ENCODE measurements around the gene RCHY1. TPM values are rescaled to one million over a fixed set of nuclear protein-coding genes. Genes with fewer than 3 reads are reported as not detected.
A peak's percentile ranks its signal among the peaks of the same experiment; 100 is the strongest.

Gene RCHY1
- total and polyA plus RNA-seq, 2 experiments from 2014 or later, result 42.9 to 46.5 TPM

- Mint-ChIP-seq H3K4me3 (no peak overlapping the region; the same call in 1 of the 3 replicates), H3K27ac (no peak overlapping the region)
Observed at GRCh38 chr4:75512386-75513211, 1.6 kb downstream of the RCHY1 start.

More at GRCh38 chr4:75512386-75513211, 1.6 kb downstream of the RCHY1 start:
- no peak for TF ChIP-seq ZNF331 (CRISPR knock-in tag; IDR thresholded peaks at IDR 0.05; ENCODE audit: low read depth)
- TF ChIP-seq NANOG (IDR thresholded peaks at IDR 0.05; ENCODE audit: borderline replicate concordance), result no peak
- no peak for TF ChIP-seq CREB1 (CRISPR knock-in tag; IDR thresholded peaks at IDR 0.05; ENCODE audit: low read depth)
- TF ChIP-seq CTCF (conservative IDR thresholded peaks at IDR 0.05; ENCODE audit: low read depth in 2 of 2), result no peak
- no peak for TF ChIP-seq ETS1 (IDR thresholded peaks at IDR 0.05)
- TF ChIP-seq POLR2AphosphoS5 (IDR thresholded peaks at IDR 0.05; ENCODE audit: low read depth), result no peak
- TF ChIP-seq ZNF462 (CRISPR knock-in tag; IDR thresholded peaks at IDR 0.05), result no peak
- no peak for TF ChIP-seq ZNF114 (CRISPR knock-in tag; IDR thresholded peaks at IDR 0.05)
- TF ChIP-seq EZH2phosphoT487 (IDR thresholded peaks at IDR 0.05; ENCODE audit: unreplicated experiment), result no peak
- no peak for TF ChIP-seq EZH2 (IDR thresholded peaks at IDR 0.05; ENCODE audit: low read depth, unreplicated experiment)
- no peak for TF ChIP-seq STAT1 (IDR thresholded peaks at IDR 0.05; ENCODE audit: unreplicated experiment)
- no peak for TF ChIP-seq REST (IDR thresholded peaks at IDR 0.05; ENCODE audit: unreplicated experiment)
- TF ChIP-seq JUNB (IDR thresholded peaks at IDR 0.05; ENCODE audit: unreplicated experiment), result no peak
- peaks cover 38% of the 10 kb centered on the region for H3K4me1 ChIP-seq (ENCODE audit: insufficient read depth)
- H3K4me2 ChIP-seq, result peak overlapping the region; percentile 97
- H3F3A ChIP-seq (replicated peaks; ENCODE audit: low read depth), result no peaks in the 10 kb centered on the region
- H3K9me2 ChIP-seq (ENCODE audit: insufficient read depth), result no peaks in the 10 kb centered on the region
- H3K79me2 ChIP-seq (replicated peaks; ENCODE audit: insufficient read depth), result peaks cover 58% of the 10 kb centered on the region
- no peak overlapping the region for H3K27ac ChIP-seq (ENCODE audit: low read depth)
- peaks cover 15% of the 10 kb centered on the region; the same call in 1 of the 2 replicates for H4K20me1 ChIP-seq (replicated peaks; ENCODE audit: insufficient read depth)
- no peak overlapping the region for H2AFZ ChIP-seq
- no peaks in the 10 kb centered on the region for H3K27me3 ChIP-seq (ENCODE audit: insufficient read depth)
- peak overlapping the region; percentile 87 for H3K4me3 ChIP-seq
- peaks cover 28% of the 10 kb centered on the region for H3K36me3 Mint-ChIP-seq (ENCODE audit: low read depth)
- peaks cover 7% of the 10 kb centered on the region for H3K27me3 Mint-ChIP-seq (ENCODE audit: insufficient read depth, low read depth, poor library complexity)
- no peaks in the 10 kb centered on the region; the same call in 2 of the 3 replicates for H3K9me3 Mint-ChIP-seq
- H3K36me3 ChIP-seq (ENCODE audit: insufficient read depth), result peaks cover 11% of the 10 kb centered on the region; the same call in 1 of the 2 replicates
- peaks cover 27% of the 10 kb centered on the region for H3K4me1 Mint-ChIP-seq
- no peak for ATAC-seq
- DNase-seq (ENCODE audit: low spot score), result no peak
